Cortex of kidney (tissue), 1 donor: ENCODE data around the gene RCC2.

Experiments
- DNase-seq: peaks from one replicate; lab custom pipeline; 2025; lab: John Stamatoyannopoulos, UW

The RCC2 gene

DNA sequence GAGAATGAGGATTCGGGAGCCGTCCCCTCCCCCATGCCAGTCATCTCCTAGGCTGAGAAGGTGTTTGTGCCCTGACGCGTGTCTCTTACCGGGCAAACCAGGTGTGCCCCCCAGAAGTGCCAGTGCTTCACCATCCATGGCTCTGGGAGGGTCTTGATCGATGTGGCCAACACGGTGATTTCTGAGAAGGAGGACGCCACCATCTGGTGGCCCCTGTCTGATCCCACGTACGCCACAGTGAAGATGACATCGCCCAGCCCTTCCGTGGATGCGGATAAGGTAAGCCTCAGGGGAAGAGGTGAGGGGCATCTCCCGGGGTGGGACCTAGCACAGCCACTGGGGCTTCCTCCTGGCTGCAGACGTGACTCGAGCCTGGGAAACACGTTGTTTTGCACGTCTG is 66.5 kb downstream of the RCC2 start:
- no peak for DNase-seq

DNA sequence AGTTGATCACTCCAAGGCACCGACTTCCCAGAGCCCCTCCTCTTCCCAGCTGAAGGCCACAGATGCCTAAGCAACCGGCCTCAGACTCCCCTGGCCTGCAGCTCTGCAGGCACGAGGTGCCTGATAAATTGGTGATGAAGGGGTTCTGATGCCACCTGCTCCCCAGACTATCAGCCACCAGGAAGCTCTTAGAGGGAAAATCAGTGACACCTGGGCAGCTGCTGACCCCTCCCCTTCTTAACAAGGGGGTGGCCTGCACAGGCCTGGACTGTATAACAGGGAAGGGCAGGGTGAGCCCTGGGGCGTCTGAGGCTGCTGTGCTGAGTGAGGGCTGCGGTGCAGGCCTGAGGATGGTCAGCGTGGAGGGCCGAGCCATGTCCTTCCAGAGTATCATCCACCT is 67.6 kb downstream of the RCC2 start, which contains the start of gene PADI6:
Gene PADI6 (plus strand): TSS at position 301 of the 400 bp plus-strand sequence. CDS start 50 bp downstream, at position 351.
- no peak for DNase-seq

DNA sequence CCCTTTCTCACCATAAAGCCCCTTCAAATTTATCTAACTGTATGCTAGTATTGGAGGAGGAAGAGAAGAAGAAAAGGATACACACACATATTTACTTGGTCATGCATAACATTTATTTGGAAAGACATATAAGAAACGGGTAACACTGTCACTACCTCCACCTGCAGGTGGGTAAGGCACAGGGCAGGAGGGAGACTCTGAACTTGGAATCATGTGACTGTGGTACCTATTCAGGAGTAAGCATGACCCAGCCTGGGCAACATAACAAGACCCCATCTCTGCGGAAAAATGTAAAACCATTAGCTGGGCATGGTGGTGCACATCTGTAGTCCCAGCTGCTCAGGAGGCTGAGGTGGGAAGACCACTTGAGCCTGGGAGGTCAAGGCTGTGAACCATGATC is 68.9 kb downstream of the RCC2 start:
- no peak for DNase-seq

DNA sequence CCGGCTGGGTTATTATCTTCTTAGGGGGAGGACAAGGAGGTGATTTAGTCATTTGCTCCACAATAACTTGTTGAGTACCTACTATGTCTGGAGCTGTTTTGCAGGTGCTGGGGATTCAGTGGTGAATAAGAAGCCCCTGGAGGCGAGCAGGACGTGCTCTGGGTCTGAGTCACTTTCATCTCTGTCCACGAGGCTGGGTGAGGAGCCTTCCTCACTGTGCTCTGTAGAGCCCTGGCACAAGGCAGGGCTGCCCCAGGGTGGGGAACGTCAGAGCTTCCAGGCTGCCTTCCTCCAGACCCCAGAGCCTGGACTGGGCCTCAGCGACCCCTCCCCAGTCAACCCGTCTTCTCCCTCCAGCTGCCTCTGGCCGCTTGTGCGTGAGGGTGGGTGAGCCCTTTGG is 70.0 kb downstream of the RCC2 start:
- DNase-seq = no peak

DNA sequence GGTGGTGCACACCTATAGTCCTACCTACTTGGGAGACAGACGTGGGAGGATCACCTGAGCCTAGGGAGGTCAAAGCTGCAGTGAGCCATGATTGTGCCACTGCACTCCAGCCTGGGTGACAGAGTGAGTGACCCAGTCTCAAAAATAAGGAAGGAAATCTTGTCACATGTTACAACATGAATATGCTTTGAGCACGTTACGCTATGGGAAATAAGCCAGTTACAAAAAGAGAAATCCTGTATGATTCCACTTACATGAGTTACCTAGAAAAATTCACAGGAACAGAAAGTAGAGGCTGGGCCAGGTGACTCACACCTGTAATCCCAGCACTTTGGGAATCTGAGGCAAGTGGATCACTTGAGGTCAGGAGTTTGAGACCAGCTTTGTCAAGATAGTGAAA is 74.2 kb downstream of the RCC2 start:
- DNase-seq = no peak

DNA sequence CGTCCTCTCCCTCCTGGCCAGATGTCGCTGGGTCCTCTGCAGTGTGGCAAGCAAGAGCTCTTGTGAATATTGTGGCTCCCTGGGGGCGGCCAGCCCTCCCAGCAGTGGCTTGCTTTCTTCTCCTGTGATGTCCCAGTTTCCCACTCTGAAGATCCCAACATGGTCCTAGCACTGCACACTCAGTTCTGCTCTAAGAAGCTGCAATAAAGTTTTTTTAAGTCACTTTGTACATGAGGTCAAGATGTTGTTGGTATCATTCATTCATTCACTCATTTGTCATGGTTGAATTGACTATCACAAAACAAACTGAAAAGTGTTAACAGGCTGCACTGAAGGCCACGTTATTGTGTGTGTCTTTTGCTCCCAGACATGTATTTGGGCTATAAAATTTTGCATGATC is 75.7 kb downstream of the RCC2 start:
- DNase-seq = no peak

DNA sequence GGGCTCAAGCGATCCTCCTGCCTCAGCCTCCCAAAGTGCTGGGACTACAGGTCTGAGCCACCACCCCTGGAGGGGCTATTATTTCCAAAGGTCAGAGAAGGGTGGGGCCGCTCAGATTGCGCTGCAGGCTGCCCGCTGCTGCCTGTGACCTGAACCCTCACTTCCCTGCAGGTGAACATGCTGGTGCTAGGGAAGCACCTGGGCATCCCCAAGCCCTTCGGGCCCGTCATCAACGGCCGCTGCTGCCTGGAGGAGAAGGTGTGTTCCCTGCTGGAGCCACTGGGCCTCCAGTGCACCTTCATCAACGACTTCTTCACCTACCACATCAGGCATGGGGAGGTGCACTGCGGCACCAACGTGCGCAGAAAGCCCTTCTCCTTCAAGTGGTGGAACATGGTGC is 76.1 kb downstream of the RCC2 start:
- no peak for DNase-seq

DNA sequence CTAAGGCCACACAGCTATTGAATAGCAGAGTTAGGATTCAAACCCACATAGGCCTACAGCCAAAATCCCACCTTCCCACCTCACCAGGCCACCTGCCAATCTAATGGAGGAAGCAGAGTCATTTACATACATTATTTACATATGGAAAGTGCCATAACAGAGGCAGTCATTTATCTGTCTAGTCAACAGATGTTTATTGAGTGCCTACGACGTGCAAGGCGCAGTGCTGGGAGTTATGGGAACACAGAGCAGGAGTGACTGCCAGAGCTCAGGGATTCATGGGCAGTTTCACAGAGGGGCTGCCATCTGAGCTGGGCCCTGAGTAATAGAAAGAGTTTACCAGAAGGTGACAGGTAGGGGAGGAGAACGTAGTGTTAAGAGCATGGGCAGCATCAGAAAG is 77.8 kb downstream of the RCC2 start:
- DNase-seq = no peak

DNA sequence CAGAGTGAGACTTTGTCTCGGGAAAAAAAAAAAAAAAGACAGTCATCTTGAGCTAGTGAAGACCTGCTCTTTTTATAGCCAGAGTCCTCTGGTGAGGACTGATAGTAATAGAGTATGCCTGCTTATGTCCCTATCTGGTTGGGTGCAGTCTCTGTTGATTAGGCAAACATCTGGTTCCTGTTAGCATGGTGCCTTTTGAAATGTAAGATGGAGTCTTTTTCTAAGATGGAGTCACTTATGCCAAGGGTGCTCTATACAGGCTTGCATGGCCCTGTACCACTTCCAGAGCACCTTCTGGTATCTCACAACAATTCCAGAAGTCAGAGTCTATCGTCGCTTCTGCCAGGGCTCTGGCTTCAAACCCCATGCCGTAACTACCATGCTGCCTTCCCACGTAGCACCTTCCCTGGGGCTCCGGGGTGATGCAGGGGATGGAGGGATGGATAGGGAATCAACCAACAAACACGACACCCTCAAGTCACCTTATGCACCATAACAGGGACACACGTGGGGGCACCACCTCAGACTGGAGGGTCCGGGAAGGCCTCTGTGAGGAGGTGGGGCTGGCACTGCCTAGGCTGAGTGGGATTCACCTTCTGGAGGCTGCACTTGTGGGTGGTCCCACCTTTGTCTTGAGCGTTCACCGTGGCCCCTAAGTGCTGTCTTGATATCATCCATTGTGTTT is 79.1 kb downstream of the RCC2 start:
- DNase-seq = no peak

DNA sequence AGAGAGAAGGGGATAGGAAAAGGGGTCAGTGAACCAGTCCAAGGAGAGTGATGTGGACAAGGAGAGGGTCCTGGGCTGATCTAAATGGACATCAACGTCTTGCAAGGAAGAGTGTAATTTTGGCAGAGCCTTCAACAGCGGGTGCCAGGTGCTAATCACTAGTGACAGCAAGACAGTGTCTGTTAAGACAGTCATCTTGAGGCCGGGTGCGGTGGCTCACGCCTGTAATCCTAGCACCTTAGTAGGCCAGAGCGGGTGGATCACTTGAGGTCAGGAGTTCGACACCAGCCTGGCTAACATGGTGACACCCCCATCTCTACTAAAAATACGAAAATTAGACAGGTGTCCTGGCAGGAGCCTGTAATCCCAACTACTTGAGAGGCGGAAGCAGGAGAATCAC is 79.7 kb downstream of the RCC2 start:
- no peak for DNase-seq

DNA sequence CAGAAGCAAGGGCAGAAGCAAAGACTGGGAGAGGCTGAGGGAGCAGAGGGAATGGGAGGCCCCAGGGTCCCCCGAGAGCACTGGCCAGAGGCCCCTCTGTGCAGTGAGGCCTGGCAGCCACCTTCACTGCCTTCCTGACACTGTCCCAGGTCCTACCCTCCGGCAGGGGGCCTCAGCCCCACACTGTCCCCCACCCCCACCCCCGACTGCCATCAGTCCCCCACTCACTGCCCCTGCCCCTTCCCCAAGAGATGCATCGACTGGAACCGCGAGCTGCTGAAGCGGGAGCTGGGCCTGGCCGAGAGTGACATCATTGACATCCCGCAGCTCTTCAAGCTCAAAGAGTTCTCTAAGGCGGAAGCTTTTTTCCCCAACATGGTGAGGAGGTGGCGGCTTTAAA is 80.4 kb downstream of the RCC2 start:
- no peak for DNase-seq

DNA sequence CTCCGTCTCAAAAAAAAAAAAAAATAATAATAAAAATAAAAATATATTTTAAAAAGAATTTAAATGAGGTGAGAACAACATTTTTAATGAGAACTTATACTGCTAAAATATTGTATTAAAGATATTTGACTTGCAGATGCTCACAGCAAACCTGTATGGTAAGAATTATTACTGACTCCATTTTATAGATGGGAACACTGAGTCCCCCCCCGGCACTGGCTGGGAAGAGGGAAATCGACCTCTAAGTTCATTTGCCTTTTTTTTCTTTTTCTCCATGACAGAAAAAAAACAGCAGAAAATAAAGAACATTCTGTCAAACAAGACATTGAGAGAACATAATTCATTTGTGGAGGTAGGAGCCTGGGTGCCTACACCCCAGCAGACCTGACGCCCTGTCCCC is 80.9 kb downstream of the RCC2 start:
- no peak for DNase-seq
